ENCODE results near the gene LHX6. TPM values are rescaled to one million over a fixed set of nuclear protein-coding genes. Genes with fewer than 3 reads are reported as not detected.
A peak's percentile ranks its signal among the peaks of the same experiment; 100 is the strongest.

LHX6 gene
- polyA plus RNA-seq, 1 experiment: not detected

DNA sequence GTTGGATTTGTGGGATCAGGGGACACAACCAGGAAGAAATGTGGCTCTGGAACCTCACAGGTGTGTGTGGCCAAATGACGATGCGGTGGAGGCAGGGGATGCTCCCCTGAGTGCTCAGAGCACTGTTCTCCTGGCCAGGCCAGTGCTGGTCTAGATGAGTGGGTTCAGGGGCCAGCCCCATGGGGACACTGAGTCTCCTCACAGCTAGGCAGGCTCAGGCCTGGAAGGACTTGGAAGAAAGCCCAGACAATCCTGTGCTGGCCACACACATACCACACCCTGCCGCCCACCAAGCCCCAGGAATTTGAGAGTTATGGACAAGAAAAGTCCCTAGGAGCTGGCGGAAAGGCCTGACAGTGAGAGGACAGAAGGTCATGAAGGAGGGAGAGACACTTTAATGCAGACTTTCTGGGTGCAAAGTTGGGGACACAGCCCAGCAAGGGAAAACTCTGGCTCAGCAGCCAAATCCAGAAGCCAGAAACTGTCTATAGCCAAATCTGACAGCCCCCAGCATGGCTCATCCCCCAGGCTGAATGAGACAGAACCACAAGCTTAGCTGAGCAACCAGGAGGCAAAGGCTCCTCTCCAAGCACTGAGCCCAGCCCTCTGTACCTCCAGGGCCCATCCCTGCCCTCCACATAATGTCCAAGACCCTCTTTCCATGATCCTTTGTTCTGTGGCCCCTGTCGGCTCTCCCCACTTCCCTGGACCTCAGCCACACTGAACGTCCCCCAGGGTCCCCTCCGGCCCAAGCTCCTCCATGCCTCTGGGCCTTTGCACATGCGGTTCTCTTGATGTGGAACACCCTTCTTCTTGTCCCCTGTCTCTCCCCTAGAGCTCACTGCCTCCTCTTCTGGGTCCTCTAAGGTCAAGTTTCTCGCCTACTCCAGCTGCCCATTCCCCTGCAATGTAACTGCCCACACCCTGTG lies 22.4 kb downstream of the LHX6 start:
- TF ChIP-seq, protein P1, sequence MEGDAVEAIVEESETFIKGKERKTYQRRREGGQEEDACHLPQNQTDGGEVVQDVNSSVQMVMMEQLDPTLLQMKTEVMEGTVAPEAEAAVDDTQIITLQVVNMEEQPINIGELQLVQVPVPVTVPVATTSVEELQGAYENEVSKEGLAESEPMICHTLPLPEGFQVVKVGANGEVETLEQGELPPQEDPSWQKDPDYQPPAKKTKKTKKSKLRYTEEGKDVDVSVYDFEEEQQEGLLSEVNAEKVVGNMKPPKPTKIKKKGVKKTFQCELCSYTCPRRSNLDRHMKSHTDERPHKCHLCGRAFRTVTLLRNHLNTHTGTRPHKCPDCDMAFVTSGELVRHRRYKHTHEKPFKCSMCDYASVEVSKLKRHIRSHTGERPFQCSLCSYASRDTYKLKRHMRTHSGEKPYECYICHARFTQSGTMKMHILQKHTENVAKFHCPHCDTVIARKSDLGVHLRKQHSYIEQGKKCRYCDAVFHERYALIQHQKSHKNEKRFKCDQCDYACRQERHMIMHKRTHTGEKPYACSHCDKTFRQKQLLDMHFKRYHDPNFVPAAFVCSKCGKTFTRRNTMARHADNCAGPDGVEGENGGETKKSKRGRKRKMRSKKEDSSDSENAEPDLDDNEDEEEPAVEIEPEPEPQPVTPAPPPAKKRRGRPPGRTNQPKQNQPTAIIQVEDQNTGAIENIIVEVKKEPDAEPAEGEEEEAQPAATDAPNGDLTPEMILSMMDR (IDR thresholded peaks at IDR 0.05; ENCODE audit: low read depth, low read length): no peak
- H3K27me3 ChIP-seq (ENCODE audit: control insufficient read depth, insufficient read depth, low read length): peaks cover 18% of the 10 kb centered on the region
- ChIA-PET CTCF (interaction anchor here (1.2 kb wide), 1 partner anchor 144 kb away, joined by 3 read pairs; no protein-coding TSS in a partner anchor), POLR2A (no interaction called here)
- peak; percentile 37 for DNase-seq (ENCODE audit: low read depth, low spot score)
- no peak overlapping the region for H3K4me3 ChIP-seq (ENCODE audit: low read depth, low read length)
- H3K9me3 ChIP-seq (ENCODE audit: control insufficient read depth, insufficient read depth, low read length): no peaks in the 10 kb centered on the region; the same call in 1 of the 2 replicates
- no peak overlapping the region for H3K27ac ChIP-seq (ENCODE audit: low read depth, low read length)

DNA sequence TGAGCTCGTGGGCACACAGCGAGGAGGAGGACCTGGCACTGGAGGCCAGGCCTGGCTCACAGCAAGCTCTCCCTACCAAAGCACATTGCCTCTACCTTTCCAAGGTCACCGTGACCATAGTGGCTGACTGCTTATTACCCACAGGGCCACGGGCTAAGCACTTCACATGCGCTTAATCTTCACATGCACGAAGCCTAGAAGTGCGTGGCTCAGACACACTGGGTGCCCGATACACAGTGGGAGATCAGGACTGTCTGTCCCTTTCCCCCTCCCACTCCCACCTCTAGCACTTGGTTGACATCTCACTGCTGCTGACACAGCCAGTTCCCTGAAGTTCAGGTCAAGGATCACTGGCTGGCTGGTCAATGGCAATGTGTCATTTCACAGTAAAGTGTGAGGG lies 23.6 kb downstream of the LHX6 start:
- peaks cover 13% of the 10 kb centered on the region for H3K27me3 ChIP-seq (ENCODE audit: control insufficient read depth, insufficient read depth, low read length)
- no peak overlapping the region for H3K4me3 ChIP-seq (ENCODE audit: low read depth, low read length)
- H3K27ac ChIP-seq (ENCODE audit: low read depth, low read length): no peak overlapping the region
- DNase-seq (ENCODE audit: low read depth, low spot score): no peak
- ChIA-PET POLR2A (no interaction called here), CTCF (no interaction called here)
- H3K9me3 ChIP-seq (ENCODE audit: control insufficient read depth, insufficient read depth, low read length): no peaks in the 10 kb centered on the region; the same call in 1 of the 2 replicates
- TF ChIP-seq, protein P1 (IDR thresholded peaks at IDR 0.05; ENCODE audit: low read depth, low read length): no peak

DNA sequence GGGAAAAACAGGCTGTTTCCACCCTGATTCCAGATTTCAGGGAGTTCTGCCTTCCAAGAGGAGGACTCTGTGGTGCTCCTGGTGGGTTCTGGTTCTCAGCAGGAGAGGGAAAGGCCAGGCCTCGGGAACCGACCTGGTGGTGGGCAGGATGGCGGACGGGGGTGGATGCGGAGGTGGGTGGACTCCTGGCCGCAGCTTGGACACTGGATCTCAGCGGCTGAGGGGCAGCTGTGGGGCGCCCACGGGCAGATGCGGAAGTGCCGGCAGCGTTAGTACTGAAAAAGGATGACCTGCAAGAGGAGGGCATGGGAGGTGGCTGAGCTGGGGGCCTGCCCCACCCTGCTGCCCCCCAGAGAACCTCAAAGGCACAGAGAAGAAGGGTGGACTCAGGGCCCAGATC lies 24.3 kb downstream of the LHX6 start:
- POLR2A ChIA-PET: no interaction called here
- no peak overlapping the region for H3K4me3 ChIP-seq (ENCODE audit: low read depth, low read length)
- CTCF ChIA-PET: no interaction called here
- no peak overlapping the region for H3K27ac ChIP-seq (ENCODE audit: low read depth, low read length)
- no peaks in the 10 kb centered on the region; the same call in 1 of the 2 replicates for H3K9me3 ChIP-seq (ENCODE audit: control insufficient read depth, insufficient read depth, low read length)
- peaks cover 11% of the 10 kb centered on the region for H3K27me3 ChIP-seq (ENCODE audit: control insufficient read depth, insufficient read depth, low read length)
- TF ChIP-seq, protein P1 (IDR thresholded peaks at IDR 0.05; ENCODE audit: low read depth, low read length): no peak
- DNase-seq (ENCODE audit: low read depth, low spot score): no peak

DNA sequence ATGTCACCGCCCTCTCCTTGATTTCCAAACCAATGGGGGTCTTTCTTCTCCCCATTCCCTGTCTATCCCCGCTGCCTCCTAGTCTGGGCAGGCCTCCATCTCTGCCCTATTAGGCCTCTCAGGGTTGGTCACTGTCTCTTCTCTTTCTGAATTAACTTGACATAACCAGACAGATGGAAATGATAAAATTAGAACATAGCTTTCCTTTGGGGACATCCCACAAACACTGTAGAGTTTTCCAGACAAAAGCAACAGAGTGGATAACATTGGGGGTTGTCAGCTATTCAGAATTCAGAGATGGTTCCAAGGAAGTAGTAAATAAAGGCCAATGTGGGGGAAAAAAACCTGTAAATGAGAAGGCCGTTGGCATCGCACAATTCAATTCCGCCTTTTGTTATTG lies 24.7 kb downstream of the LHX6 start:
- no peak overlapping the region for H3K27ac ChIP-seq (ENCODE audit: low read depth, low read length)
- ChIA-PET POLR2A (no interaction called here), CTCF (interaction anchor here (0.9 kb wide), 1 partner anchor 146 kb away, joined by 3 read pairs; no protein-coding TSS in a partner anchor)

DNA sequence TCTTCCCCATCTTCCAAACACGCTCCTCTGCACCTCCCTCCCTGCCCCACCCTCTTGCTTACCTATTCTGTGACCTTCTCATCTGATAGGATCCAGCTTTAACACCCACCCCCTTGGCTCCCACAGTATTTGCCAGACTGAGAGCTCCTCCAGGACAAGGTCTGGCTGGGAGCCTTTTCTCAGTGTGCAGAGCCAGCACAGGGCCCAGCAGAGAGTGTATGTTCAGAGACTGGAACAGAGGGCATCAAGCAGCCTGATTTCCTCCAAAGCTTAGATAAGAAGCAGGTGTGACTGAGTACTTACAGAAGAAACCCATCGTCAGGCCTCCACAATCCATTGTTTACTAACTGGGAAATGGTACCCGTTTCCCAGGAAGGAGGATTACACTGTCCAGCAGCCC lies 26.6 kb downstream of the LHX6 start:
- ChIA-PET POLR2A (no interaction called here), CTCF (no interaction called here)
- H3K4me3 ChIP-seq (ENCODE audit: low read depth, low read length): no peak overlapping the region
- TF ChIP-seq, protein P1 (IDR thresholded peaks at IDR 0.05; ENCODE audit: low read depth, low read length): no peak
- H3K27ac ChIP-seq (ENCODE audit: low read depth, low read length): no peak overlapping the region
- H3K9me3 ChIP-seq (ENCODE audit: control insufficient read depth, insufficient read depth, low read length): no peaks in the 10 kb centered on the region
- peaks cover 10% of the 10 kb centered on the region for H3K27me3 ChIP-seq (ENCODE audit: control insufficient read depth, insufficient read depth, low read length)
- no peak for DNase-seq (ENCODE audit: low read depth, low spot score)

More for the DNA sequence above, 24.7 kb downstream of the LHX6 start:
- Histone ChIP-seq H3K9me3 (ENCODE audit: control insufficient read depth, insufficient read depth, low read length) (no peaks in the 10 kb centered on the region), H3K4me3 (ENCODE audit: low read depth, low read length) (no peak overlapping the region), H3K27me3 (ENCODE audit: control insufficient read depth, insufficient read depth, low read length) (peaks cover 8% of the 10 kb centered on the region)
- no peak for DNase-seq (ENCODE audit: low read depth, low spot score)
- TF ChIP-seq, protein P1 (IDR thresholded peaks at IDR 0.05; ENCODE audit: low read depth, low read length): no peak
